SK-N-SH (cell line): ENCODE results near the gene LIMS1. TPM values are rescaled to one million over a fixed set of nuclear protein-coding genes. Genes with fewer than 3 reads are reported as not detected.
"Not testable (repeated sequence)": the region's sequence is repeated elsewhere in the genome, so short reads cannot be mapped to it uniquely, and the experiment has no call there.

Experiments
- CTCF ChIA-PET: fragments of 300-600, 350-600 bp; formaldehyde crosslinking; extraction: SDS; loops from one replicate; lab custom pipeline; 2021; lab: Yijun Ruan, JAX
- POLR2A ChIA-PET: fragments of 350-600 bp; sonication (Branson Sonifier 250); formaldehyde crosslinking; extraction: SDS; loops from one replicate; lab custom pipeline; 2020; ENCODE audit warnings: antibody characterized with exemption, inconsistent platforms; lab: Yijun Ruan, JAX
- DNase-seq: peaks from one replicate; pipeline ENCODE4 v3.0.0; 2012
- H2AFZ ChIP-seq: fragments of 200-600 bp; sonication (generic); 2 replicates; pipeline ENCODE4 v1.8.1; 2016; ENCODE audit warnings: antibody characterized with exemption, mild to moderate bottlenecking, low read depth
- H3F3A ChIP-seq: fragments of 200-600 bp; sonication (generic); replicated peaks from 2 replicates; pipeline ENCODE3; 2016; ENCODE audit warnings: antibody characterized with exemption, mild to moderate bottlenecking; ENCODE audit not compliant: insufficient read depth
- H3K27ac ChIP-seq, 2 experiments: fragments of 200-500 bp in 1 of 2; fragments of 200-600 bp in 1 of 2; sonication (Bioruptor generic) in 1 of 2; sonication (generic), shearing (Covaris generic) in 1 of 2; 2 replicates each; pipeline versions ENCODE4 v1.5.1 to v1.6.1; 2014 to 2016; ENCODE audit warnings: low read depth in 2 of 2, inconsistent platforms in 1 of 2, low read length in 1 of 2, mild to moderate bottlenecking in 1 of 2, mixed read lengths in 1 of 2
- H3K27me3 ChIP-seq: fragments of 200-600 bp; sonication (generic), shearing (Covaris generic); 2 replicates; pipeline ENCODE4 v1.6.1; 2016; ENCODE audit warnings: mixed run types; ENCODE audit not compliant: insufficient read depth
- H3K36me3 ChIP-seq, 2 experiments: fragments of 200-500 bp in 1 of 2; fragments of 200-600 bp in 1 of 2; sonication (Bioruptor generic) in 1 of 2; sonication (generic) in 1 of 2; replicated peaks in 1 of 2; 2 replicates each; pipeline versions ENCODE3 to v1.5.1; 2014 to 2016; ENCODE audit warnings: low read length in 1 of 2, mild to moderate bottlenecking in 1 of 2; ENCODE audit not compliant: insufficient read depth in 2 of 2, control insufficient read depth in 1 of 2
- H3K4me1 ChIP-seq, 2 experiments: fragments of 200-500 bp in 1 of 2; fragments of 200-600 bp in 1 of 2; sonication (Bioruptor generic) in 1 of 2; sonication (generic), shearing (Covaris generic) in 1 of 2; 2 replicates each; pipeline versions ENCODE4 v1.5.1 to v1.6.1; 2014 to 2016; ENCODE audit warnings: low read depth in 1 of 2, low read length in 1 of 2, mixed run types in 1 of 2; ENCODE audit not compliant: insufficient read depth in 2 of 2, control insufficient read depth in 1 of 2
- H3K4me2 ChIP-seq: fragments of 200-600 bp; sonication (generic), shearing (Covaris generic); 2 replicates; pipeline ENCODE4 v1.6.1; 2017; ENCODE audit warnings: mixed run types
- H3K4me3 ChIP-seq, 2 experiments: fragments of 200-500 bp in 1 of 2; fragments of 200-600 bp in 1 of 2; sonication (Bioruptor generic) in 1 of 2; sonication (generic), shearing (Covaris generic) in 1 of 2; 2 replicates each; pipeline versions ENCODE4 v1.5.1 to v1.8.1; 2014 to 2016; ENCODE audit warnings: low read depth in 2 of 2, inconsistent platforms in 1 of 2, low read length in 1 of 2, mild to moderate bottlenecking in 1 of 2, mixed read lengths in 1 of 2, moderate library complexity in 1 of 2
- H3K79me2 ChIP-seq: fragments of 200-600 bp; sonication (generic); 2 replicates; pipeline ENCODE4 v1.8.1; 2017; ENCODE audit warnings: mild to moderate bottlenecking; ENCODE audit not compliant: insufficient read depth
- H3K9ac ChIP-seq: fragments of 200-600 bp; sonication (generic); 2 replicates; pipeline ENCODE4 v1.6.1; 2017; ENCODE audit warnings: mixed run types
- H3K9me2 ChIP-seq: fragments of 200-600 bp; sonication (generic); 2 replicates; pipeline ENCODE4 v1.6.1; 2017; ENCODE audit warnings: mixed run types
- H3K9me3 ChIP-seq: fragments of 200-600 bp; sonication (generic); 2 replicates; pipeline ENCODE4 v1.6.1; 2017; ENCODE audit warnings: mixed run types, mild to moderate bottlenecking, moderate library complexity
- H4K20me1 ChIP-seq: fragments of 200-600 bp; sonication (generic); 2 replicates; pipeline ENCODE4 v1.6.1; 2017; ENCODE audit warnings: mild to moderate bottlenecking, mixed run types; ENCODE audit not compliant: insufficient read depth
- CHD2 ChIP-seq: fragments of 150-350 bp; IDR thresholded peaks from 2 replicates; pipeline ENCODE4 v1.6.1; 2018; ENCODE audit warnings: low read length; ENCODE audit not compliant: partially characterized antibody
- CTCF ChIP-seq: fragments of 200-600 bp; sonication (generic); IDR thresholded peaks from 2 replicates; pipeline ENCODE4 v1.6.1; 2017; ENCODE audit warnings: antibody characterized with exemption, mild to moderate bottlenecking, moderate library complexity
- EP300 ChIP-seq, 2 experiments: IDR thresholded peaks; 2 replicates each; pipeline versions ENCODE4 v1.4.0 to v1.6.1; 2012; ENCODE audit warnings: borderline replicate concordance in 1 of 2, low read depth in 1 of 2, low read length in 1 of 2
- GABPA ChIP-seq: IDR thresholded peaks from 2 replicates; pipeline ENCODE4 v1.4.0; 2012; ENCODE audit warnings: low read depth, mild to moderate bottlenecking
- GATA2 ChIP-seq: sonication (generic); formaldehyde crosslinking; IDR thresholded peaks from 2 replicates; pipeline ENCODE4 v1.5.0; 2020; ENCODE audit warnings: mild to moderate bottlenecking, missing genetic modification reagents
- MAX ChIP-seq: IDR thresholded peaks from 2 replicates; pipeline ENCODE4 v1.4.0; 2012; ENCODE audit warnings: low read depth
- PBX3 ChIP-seq: IDR thresholded peaks from 2 replicates; pipeline ENCODE4; 2012
- POLR2AphosphoS5 ChIP-seq: IDR thresholded peaks from 2 replicates; pipeline ENCODE4 v1.6.1; 2012; ENCODE audit warnings: low read depth, low read length
- RAD21 ChIP-seq: IDR thresholded peaks from 2 replicates; pipeline ENCODE4 v1.6.1; 2012; ENCODE audit warnings: mild to moderate bottlenecking, low read length
- REST ChIP-seq: IDR thresholded peaks from 2 replicates; pipeline ENCODE4 v1.6.1; 2012; ENCODE audit warnings: mild to moderate bottlenecking, low read depth, low read length, moderate library complexity
- RFX5 ChIP-seq: IDR thresholded peaks from 2 replicates; pipeline ENCODE4 v1.6.1; 2012; ENCODE audit warnings: mild to moderate bottlenecking, improper control_type of control experiment, low read length
- SMC3 ChIP-seq: IDR thresholded peaks from 2 replicates; pipeline ENCODE4 v1.6.1; 2012; ENCODE audit warnings: low read depth, low read length, improper control_type of control experiment
- TCF12 ChIP-seq: IDR thresholded peaks from 2 replicates; pipeline ENCODE4 v1.4.0; 2012
- YY1 ChIP-seq: IDR thresholded peaks from 2 replicates; pipeline ENCODE4 v1.4.0; 2012; ENCODE audit warnings: low read depth, mild to moderate bottlenecking
- WGBS: methylation state at CpG from one replicate; pipeline ENCODE4 v1.1.6; 2017; ENCODE audit warnings: low lambda C conversion rate; 5-methylcytosine and 5-hydroxymethylcytosine counted together
- polyA plus RNA-seq, 3 experiments: library from polyadenylated mRNA; depleted of rRNA; stranded (reverse); fragments of >200 nt; gene quantifications; 2 replicates each; pipeline ENCODE4 v1.2.3, GENCODE V29; 2012

The LIMS1 gene
- polyA plus RNA-seq, 1 of the 3 experiments (the other 2 are of a cell fraction) = 123 TPM

GRCh38 chr2:108690001-108690400 is 155.7 kb downstream of the LIMS1 start:
- not testable (repeated sequence) for H3K4me3 ChIP-seq, H4K20me1 ChIP-seq, H3F3A ChIP-seq, DNase-seq, H3K9ac ChIP-seq, H2AFZ ChIP-seq, H3K4me1 ChIP-seq, H3K79me2 ChIP-seq, H3K27ac ChIP-seq, H3K9me2 ChIP-seq
- 0 out of 2 replicates have a peak, but pooled peaks have one; percentile 15 for TF ChIP-seq CTCF
- TF ChIP-seq, all 33 proteins: peak for 1; not testable (repeated sequence) for 32
- H3K4me2 ChIP-seq, CTCF ChIA-PET, H3K36me3 ChIP-seq, H3K27me3 ChIP-seq, POLR2A ChIA-PET, H3K9me3 ChIP-seq: not testable (repeated sequence)
- no CpG with 5 or more reads among the region's 1 CpG for whole genome bisulfite sequencing

GRCh38 chr2:108691447-108691846 is 157.2 kb downstream of the LIMS1 start:
- POLR2A ChIA-PET = no interaction called here
- Histone ChIP-seq H3K9ac (no peak overlapping the region), H3K4me2 (no peak overlapping the region), H4K20me1 (no peaks in the 10 kb centered on the region), H3K4me3 (no peak overlapping the region), H3K4me1 (no peaks in the 10 kb centered on the region), H3K79me2 (no peaks in the 10 kb centered on the region), H3K36me3 (no peaks in the 10 kb centered on the region), H3K27ac (no peak overlapping the region), H3K27me3 (no peaks in the 10 kb centered on the region), H3K9me3 (no peaks in the 10 kb centered on the region), H3F3A (no peaks in the 10 kb centered on the region), H3K9me2 (no peaks in the 10 kb centered on the region), H2AFZ (no peak overlapping the region)
- no peak for TF ChIP-seq SMC3
- no peak for TF ChIP-seq POLR2AphosphoS5
- TF ChIP-seq RFX5 = no peak
- 96% methylated on average over 7 of the region's 7 CpGs for WGBS
- CTCF ChIA-PET = no interaction called here
- no peak for DNase-seq

GRCh38 chr2:108701208-108701607 is 166.9 kb downstream of the LIMS1 start:
- H3K27me3 ChIP-seq = no peaks in the 10 kb centered on the region
- no peak for DNase-seq
- no peaks in the 10 kb centered on the region for H3K79me2 ChIP-seq
- H4K20me1 ChIP-seq = no peaks in the 10 kb centered on the region
- H3K9ac ChIP-seq = no peak overlapping the region
- WGBS = 39% methylated on average over 3 of the region's 3 CpGs
- ChIA-PET POLR2A (no interaction called here), CTCF (no interaction called here)
- H3K27ac ChIP-seq = no peak overlapping the region
- no peaks in the 10 kb centered on the region for H3K36me3 ChIP-seq
- H3K9me2 ChIP-seq = no peaks in the 10 kb centered on the region
- H3K4me1 ChIP-seq = no peaks in the 10 kb centered on the region
- no peak overlapping the region for H2AFZ ChIP-seq
- no peaks in the 10 kb centered on the region for H3K9me3 ChIP-seq
- no peak overlapping the region for H3K4me3 ChIP-seq
- H3F3A ChIP-seq = peaks cover 4% of the 10 kb centered on the region
- no peak overlapping the region for H3K4me2 ChIP-seq
- TF ChIP-seq CTCF (no peak), YY1 (no peak), EP300 (IDR thresholded peaks at IDR 0.05; ENCODE audit: borderline replicate concordance in 1 of 2, low read depth in 1 of 2, low read length in 1 of 2) (no peak), PBX3 (0 out of 2 replicates have a peak, but pooled peaks have one; percentile 14), GATA2 (CRISPR knock-in tag) (peak; percentile 23; the same call in 1 of the 2 replicates), TCF12 (0 out of 2 replicates have a peak, but pooled peaks have one; percentile 9), GABPA (no peak), CHD2 (no peak), REST (no peak), RAD21 (no peak), MAX (no peak)
